Ureter (tissue), 1 donor: ENCODE data around the gene ALG9. TPM values are rescaled to one million over a fixed set of nuclear protein-coding genes. Genes with fewer than 3 reads are reported as not detected.
"Not testable (repeated sequence)": the region's sequence is repeated elsewhere in the genome, so short reads cannot be mapped to it uniquely, and the experiment has no call there.

Experiments used
- DNase-seq: peaks from one replicate; pipeline ENCODE4 v3.0.0-alpha.2; 2020; ENCODE audit warnings: low spot score
- total RNA-seq: library from RNA; stranded (reverse); gene quantifications from one replicate; pipeline ENCODE4 v1.2.4, GENCODE V29; 2023
- donor health status: DM: yes; HTN: yes; CAD: no.

Gene ALG9
- 33.5 TPM for total RNA-seq

GRCh38 chr11:111870886-111871692, at the start of gene ALG9:
TSS of gene ALG9 (minus strand) at chr11:111871581. CDS start at chr11:111871482, 99 bp downstream.
- peak; percentile 90 for DNase-seq

GRCh38 chr11:111920908-111921307, 49.5 kb upstream of the ALG9 start:
- DNase-seq = no peak

- peak; percentile 71 for DNase-seq
Measured at GRCh38 chr11:111918390-111919256, 47.2 kb upstream of the ALG9 start, which contains the start of gene C11orf52. TSS of gene C11orf52 (plus strand) at chr11:111918913. CDS start at chr11:111918973, 60 bp downstream.

GRCh38 chr11:111917788-111918187, 46.4 kb upstream of the ALG9 start:
- DNase-seq = no peak

DNA sequence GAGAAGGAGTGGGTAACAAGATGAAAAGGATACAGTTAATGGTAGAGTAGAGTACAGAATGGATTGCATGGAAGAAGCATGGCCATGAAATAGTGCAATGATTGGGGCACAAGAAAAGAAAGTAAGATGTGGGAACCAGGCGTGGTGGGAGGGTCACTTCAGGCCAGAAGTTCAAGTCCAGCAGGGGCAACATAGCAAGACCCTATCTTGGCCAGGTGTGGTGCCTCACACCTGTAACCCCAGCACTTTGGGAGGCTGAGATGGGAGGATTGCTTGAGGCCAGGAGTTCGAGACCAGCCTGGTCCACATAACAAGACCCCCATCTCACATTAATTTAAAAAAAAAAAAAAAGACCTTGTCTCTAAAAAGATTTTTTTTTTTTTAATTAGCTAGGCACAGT, 45.9 kb upstream of the ALG9 start:
- DNase-seq = no peak

DNA sequence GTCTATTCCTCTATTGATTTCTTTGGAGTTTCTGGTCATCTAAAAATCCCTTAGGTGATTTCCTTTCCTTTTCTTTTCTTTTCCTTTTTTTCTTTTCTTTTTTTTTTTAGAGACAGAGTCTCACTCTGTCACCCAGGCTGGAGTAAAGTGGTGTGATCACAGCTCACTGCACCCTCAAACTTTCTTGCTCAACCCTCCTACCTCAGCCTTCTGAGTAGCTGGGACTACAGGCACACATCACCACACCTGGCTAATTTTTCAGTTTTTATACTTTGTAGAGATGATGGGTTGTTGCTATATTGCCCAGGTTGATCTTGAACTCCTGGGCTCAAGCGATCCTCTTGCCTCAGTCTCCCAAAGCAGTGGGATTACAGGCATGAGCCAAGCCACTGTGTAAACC, 45.4 kb upstream of the ALG9 start:
- DNase-seq = no peak

GRCh38 chr11:111913997-111914396, 42.6 kb upstream of the ALG9 start:
- peak; percentile 69 for DNase-seq

DNA sequence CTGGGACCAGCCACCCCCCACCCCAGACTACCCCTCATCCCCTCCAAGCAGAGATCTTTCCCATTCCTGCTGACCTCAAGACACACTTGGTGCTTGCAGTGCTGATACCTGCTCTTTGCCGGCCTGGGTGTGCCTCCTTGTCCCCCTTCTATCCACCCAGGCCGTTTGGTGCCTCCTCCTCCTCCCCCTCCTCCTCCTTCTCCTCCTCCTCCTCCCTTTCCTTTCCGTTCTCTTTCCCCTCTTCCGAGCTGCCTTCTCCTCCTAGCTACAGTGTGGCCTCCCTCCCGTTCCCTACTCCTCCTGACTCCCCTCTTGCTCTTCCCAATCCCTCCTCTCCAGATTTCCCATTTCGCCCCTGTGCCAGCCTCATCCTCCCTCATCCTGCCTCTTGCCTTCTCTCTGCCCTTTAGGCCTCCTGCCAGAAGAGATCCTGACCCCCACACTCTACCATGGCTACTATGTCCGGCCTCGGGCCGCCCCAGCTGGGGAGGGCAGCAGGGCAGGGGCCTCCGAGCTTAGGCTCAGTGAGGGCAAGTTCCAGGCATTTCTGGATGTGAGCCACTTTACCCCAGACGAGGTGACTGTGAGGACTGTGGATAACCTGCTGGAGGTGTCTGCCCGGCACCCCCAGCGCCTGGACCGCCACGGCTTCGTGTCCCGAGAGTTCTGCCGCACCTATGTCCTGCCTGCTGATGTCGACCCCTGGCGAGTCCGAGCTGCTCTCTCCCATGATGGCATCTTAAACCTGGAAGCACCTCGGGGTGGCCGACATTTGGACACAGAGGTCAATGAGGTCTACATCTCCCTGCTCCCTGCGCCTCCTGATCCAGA, 41.9 kb upstream of the ALG9 start:
- DNase-seq = no peak

GRCh38 chr11:111912535-111912934, 41.2 kb upstream of the ALG9 start, which contains the start of gene HSPB2:
TSS of gene HSPB2 (plus strand) at chr11:111912734. CDS start at chr11:111912830, 96 bp downstream.
- no peak for DNase-seq

GRCh38 chr11:111911563-111912401, 40.4 kb upstream of the ALG9 start, which contains the start of gene CRYAB:
TSS of gene CRYAB (minus strand) at chr11:111911770. CDS start at chr11:111911724, 46 bp downstream.
- peak; percentile 90 for DNase-seq

DNA sequence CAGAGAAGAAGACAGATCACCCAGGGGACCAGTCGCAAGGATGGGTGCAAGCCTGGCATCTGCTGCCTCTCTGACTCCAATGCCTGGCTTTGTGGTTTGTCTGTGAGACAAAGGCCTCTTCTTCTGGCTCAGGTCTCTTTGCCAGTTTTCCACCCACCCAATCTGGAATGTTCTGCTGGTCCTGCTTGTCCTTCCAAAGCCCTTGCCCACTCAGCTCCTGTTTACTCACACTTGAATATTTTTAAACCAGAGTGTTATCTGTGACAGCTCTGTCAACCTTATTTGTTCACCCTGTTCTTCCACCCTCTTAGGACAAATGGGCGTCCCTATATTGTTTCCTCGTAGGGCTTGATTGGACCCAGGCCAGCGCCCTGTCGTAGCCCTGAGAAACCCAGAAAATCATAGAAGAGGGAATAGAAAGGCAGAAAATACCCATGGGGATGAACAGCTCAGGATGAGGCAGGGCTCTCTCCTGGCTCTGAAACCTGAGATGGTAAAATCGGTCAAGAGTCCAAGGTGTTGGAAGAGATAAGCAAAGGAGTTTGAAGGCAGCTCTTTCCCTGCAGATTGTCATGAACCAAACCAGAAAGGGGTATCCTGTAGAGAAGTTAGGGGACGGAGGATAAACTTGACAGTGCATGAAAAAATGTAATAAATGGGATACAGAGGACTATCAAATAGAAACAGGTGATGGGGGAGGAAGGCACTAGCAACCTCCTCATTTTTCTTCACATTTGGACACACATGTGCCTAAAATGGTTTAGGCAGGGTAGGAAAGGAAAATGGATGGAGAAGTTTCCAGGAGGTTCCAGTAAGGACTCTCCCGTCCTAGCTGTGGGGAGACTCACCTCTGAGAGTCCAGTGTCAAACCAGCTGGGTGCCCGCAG, 39.5 kb upstream of the ALG9 start:
- no peak for DNase-seq

- DNase-seq = no peak
Measured at GRCh38 chr11:111909378-111909777, 38.0 kb upstream of the ALG9 start.

DNA sequence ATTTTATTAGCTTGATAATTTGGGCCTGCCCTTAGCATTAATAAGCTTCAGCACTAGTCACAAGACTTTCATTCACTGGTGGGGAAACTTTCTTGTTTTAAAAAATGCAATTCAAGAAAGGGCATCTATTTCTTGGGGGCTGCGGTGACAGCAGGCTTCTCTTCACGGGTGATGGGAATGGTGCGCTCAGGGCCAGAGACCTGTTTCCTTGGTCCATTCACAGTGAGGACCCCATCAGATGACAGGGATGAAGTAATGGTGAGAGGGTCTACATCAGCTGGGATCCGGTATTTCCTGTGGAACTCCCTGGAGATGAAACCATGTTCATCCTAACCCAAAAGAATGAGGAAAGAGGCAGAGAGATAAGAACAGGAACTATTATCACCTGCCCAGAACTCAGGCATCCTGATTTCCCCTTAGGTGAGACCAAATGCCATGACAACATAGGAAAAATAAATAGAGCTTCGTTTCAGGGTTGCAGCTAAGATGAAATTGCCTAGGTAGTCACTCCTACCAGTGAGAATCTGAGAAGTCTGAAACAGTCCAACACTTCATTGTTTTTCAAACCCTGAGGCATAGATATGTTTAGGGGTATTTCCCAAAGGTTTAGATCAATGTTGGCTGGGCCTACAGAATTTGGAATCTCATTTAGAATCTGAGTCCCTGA, 37.4 kb upstream of the ALG9 start:
- DNase-seq = no peak

DNA sequence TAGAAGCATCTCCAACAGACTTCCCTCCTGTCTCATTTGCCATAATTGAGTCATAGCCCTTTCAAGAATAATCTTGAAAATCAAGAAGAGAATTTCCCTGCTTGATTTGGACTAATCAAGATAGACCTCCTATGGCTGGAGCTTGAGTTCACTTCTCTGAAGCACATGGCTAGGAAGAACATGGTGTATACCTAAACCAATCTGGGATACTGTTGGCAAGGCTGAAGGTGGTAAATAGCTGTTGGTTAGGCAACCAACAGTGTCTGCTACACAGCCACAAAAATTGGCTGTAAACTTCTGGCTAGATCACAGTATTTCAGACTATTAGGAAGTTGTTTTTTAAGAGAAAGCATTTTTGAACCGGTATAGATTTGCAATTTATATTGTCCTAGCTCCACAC, 35.3 kb upstream of the ALG9 start:
- no peak for DNase-seq

DNA sequence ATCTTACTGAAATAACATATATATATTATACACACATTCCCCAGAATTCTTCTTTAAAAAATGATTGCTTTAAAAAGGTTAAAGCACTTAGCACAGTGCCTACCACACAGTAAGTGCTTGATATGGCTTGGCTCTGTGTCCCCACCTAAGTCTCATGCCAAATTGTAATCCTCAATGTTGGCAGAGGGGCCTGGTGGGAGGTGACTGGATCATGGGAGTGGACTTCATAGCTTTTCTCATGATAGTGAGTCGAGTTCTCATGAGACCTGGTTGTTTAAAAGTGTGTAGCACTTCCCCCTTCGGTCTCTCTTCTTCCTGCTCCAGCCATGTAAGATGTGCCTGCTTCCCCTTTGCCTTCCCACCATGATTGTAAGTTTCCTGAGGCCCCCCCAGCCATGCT, 34.0 kb upstream of the ALG9 start:
- no peak for DNase-seq

GRCh38 chr11:111886844-111887243, 15.5 kb upstream of the ALG9 start:
- no peak for DNase-seq

- DNase-seq = no peak
Measured at GRCh38 chr11:111886032-111886431, 14.7 kb upstream of the ALG9 start.

DNA sequence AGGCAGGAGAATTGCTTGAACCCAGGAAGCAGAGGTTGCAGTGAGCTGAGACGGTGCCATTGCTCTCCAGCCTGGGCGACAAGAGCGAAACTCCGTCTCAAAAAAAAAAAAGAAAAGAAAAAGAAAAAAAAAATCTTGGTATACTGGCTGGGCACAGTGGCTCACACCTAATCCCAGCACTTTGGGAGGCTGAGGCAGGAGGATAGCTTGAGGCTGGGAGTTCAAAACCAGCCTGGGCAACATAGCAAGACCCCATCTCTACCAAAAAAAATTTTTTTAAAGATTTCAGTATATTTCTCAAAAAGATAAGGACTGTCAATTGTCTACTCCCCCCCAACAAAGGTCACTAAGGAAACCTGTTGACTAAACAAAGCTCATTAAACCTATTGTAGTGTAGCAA, 13.7 kb upstream of the ALG9 start:
- not testable (repeated sequence) for DNase-seq

DNA sequence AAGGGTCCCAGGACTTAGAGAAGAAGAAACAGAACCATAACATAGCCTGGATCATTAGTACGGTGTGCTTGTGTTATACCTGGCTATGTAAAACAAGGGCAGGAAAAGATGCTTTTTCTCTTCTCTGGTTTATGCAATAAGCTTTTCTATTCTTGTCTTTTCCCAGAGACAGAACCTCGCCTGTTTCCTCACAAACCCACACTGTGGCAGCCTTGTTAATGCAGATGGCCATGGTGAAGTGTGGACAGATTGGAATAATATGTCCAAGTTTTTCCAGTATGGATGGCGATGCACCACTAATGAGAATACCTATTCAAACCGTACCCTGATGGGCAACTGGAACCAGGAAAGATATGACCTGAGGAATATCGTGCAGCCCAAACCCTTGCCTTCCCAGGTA, 10.8 kb upstream of the ALG9 start:
- no peak for DNase-seq
